NOMO-1 treated with dmso at 0.1 percent for 144 hours (cell line): ENCODE data around the gene ZRSR2.
"Not testable (repeated sequence)": the region's sequence is repeated elsewhere in the genome, so short reads cannot be mapped to it uniquely, and the experiment has no call there.

ENCODE experiments used
- DNase-seq: peaks from one replicate; lab custom pipeline; 2025; ENCODE audit not compliant: unreplicated experiment; lab: John Stamatoyannopoulos, UW

ZRSR2 gene

GRCh38 chrX:15789979-15790768 lies at the start of gene ZRSR2:
TSS of gene ZRSR2 (plus strand) at chrX:15790484. CDS start at chrX:15790496, 12 bp downstream.
- peak; percentile 89 for DNase-seq

- no peak for DNase-seq
These were observed 46.0 kb upstream of the ZRSR2 start for GRCh38 chrX:15744181-15744867.

GRCh38 chrX:15745179-15745578 lies 45.1 kb upstream of the ZRSR2 start:
- peak; percentile 34 for DNase-seq

GRCh38 chrX:15746651-15747050 lies 43.6 kb upstream of the ZRSR2 start:
- DNase-seq: not testable (repeated sequence)

- DNase-seq: no peak
These were observed 42.6 kb upstream of the ZRSR2 start for GRCh38 chrX:15747626-15748173.

GRCh38 chrX:15748841-15749240 lies 41.4 kb upstream of the ZRSR2 start:
- DNase-seq: no peak

GRCh38 chrX:15749642-15750610 lies 40.4 kb upstream of the ZRSR2 start:
- peak; percentile 47 for DNase-seq

- no peak for DNase-seq
These were observed 39.6 kb upstream of the ZRSR2 start for GRCh38 chrX:15750611-15751154.

- DNase-seq: no peak
These were observed 39.0 kb upstream of the ZRSR2 start for GRCh38 chrX:15751155-15751819.

GRCh38 chrX:15755091-15755490 lies 35.2 kb upstream of the ZRSR2 start:
- DNase-seq: no peak

- no peak for DNase-seq
These were observed 32.1 kb upstream of the ZRSR2 start for GRCh38 chrX:15758140-15758539.

GRCh38 chrX:15759886-15760285 lies 30.4 kb upstream of the ZRSR2 start:
- not testable (repeated sequence) for DNase-seq

- peak; percentile 18 for DNase-seq
These were observed 28.6 kb upstream of the ZRSR2 start for GRCh38 chrX:15761564-15762191.

- DNase-seq: no peak
These were observed 20.9 kb upstream of the ZRSR2 start for GRCh38 chrX:15769300-15769954.

- peak; percentile 26 for DNase-seq
These were observed 8.2 kb upstream of the ZRSR2 start for GRCh38 chrX:15781961-15782699.

- DNase-seq: peak; percentile 28
These were observed 5.0 kb upstream of the ZRSR2 start for GRCh38 chrX:15785176-15785750.

GRCh38 chrX:15786915-15787314 lies 3.4 kb upstream of the ZRSR2 start:
- peak; percentile 59 for DNase-seq

GRCh38 chrX:15790769-15791290 lies 546 bp downstream of the ZRSR2 start:
- DNase-seq: peak; percentile 86
